ENCODE measurements around the gene LATS2.
"Not testable (repeated sequence)": the region's sequence is repeated elsewhere in the genome, so short reads cannot be mapped to it uniquely, and the experiment has no call there.

The LATS2 gene

DNA sequence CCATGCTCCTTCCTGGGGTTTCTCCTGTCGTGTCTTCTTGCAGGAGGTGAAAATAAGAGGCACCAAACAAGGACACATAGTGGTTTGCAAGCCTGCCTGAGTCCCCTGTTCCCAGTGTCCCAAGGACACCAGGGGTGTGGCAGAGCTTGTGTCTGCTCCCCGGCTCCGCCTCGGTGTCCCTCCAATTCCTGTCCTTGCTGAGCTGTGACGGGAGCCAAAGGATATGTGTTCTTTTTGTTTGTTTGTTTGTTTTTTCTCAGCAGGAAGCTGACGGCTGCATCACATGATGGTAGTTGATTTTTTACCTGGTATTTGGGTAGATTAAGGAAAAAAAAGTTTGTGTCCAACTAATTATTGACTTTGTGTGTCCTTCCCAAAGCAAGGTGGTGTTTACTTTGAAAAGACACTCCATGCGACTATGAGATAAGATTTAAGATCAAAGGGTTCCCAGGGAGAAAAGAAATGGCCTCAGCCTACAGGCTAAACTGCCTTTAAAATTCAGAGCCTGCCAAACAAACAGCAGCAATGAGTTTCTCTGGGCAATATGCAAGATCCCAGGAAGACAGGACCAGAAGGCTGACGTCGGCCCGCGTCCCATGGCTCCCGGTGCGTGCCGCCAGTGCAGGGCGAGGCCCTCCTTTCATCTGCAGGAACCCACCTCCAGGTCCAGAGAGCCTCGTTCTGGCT, 108.0 kb downstream of the LATS2 start:
- no peak for DNase-seq

DNA sequence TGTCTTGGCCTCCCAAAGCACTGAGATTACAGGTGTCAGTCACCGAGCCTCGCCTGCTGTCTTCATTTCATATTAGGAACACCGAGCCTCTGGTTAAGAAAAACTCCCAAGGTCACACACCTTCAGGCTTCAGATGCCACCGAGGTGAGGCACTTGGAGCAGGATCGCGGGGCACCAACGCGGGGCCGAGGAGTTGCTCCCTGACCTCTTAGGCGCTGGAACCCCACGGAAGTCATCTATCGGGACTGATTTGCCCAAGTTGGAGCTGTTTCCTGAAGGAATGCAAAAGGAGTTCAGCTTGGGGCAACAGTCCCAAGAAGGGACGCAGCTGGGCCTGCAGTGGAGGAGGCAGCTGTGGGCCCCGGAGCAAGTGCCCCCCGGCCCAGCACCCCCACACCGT, 108.5 kb downstream of the LATS2 start:
- DNase-seq, result no peak

DNA sequence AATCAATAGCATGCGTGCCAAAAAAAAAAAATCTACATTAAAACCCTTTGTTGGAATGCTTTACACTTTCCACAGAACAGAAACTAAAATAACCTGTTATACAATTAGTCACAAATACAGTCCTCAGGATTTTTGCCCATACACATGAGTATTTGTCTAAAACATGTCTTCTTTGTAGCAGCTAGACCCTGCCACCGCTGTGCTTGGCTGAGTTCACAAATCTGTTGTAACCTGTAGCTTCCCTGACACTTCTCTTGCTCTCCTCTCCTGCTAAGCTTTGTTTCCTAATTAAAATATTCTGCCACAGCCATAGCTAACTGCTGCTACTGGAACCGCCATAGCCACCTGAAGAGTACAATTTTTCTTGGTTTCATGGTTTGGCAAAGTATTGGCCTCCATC, 113.4 kb downstream of the LATS2 start:
- DNase-seq, result not testable (repeated sequence)

DNA sequence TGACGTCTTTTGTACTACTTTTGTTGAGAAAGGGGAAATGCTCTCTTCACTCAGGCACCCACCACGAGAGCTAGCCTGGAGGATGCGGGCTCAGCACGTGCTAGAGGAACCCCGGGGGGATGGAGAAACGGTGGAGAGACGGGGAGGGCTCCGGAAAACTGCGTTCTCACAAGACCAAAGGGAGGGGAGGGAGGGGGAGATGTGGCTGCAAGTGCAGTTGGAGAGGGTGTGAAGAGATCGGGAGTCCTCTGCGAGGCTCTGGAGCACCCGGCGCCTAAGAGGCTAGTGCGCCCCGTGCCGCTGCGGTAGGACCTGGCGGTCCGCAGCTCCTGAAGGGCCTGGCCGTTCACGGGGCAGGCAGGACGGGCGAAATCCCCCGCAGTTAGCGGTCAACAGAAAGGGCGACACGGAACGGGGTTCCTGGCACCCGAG, 115.4 kb downstream of the LATS2 start:
- DNase-seq, result peak; percentile 91 to 93

DNA sequence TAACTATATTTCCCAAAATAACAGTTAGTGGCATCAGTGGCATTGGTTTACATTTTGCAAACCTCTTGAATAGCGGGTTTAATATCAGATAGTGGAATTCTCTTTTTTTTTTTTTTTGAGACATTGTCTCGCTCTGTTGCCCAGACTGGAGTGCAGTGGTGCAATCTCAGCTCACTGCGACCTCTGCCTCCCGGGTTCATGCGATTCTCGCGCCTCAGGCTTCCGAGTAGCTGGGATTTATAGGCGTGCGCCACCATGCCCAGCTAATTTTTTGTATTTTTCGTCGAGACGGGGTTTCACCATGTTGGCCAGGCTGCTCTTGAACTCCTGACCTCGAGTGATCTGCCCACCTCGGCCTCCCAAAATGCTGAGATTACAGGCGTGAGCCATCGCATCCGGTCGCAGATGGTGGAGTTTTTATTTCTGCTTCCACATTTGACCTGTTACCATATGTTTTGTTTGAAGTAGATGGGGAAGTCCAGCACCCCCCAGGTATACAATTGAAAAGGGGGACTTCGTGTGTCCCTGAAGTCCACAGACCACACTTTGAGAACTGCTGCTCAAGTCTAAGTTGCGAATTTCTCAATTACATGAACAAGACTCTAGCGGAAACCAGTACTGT, 118.3 kb downstream of the LATS2 start:
- DNase-seq, result no peak

DNA sequence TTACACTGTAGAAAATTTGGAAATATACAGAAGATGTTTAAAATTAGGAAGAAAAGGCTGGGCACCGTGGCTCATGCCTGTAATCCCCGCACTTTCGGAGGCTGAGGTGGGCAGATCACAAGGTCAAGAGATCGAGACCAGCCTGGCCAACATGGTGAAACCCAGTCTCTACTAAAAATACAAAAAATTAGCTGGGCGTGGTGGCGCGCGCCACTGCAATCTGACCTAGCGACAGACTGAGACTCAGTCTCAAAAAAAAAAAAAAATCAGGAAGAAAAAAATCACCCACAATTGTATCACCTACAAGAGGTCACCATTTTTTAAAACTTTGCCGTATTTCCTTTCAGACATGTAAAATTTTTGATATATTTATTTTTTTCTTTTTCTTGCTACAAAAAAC, 120.9 kb downstream of the LATS2 start:
- DNase-seq, result not testable (repeated sequence)

DNA sequence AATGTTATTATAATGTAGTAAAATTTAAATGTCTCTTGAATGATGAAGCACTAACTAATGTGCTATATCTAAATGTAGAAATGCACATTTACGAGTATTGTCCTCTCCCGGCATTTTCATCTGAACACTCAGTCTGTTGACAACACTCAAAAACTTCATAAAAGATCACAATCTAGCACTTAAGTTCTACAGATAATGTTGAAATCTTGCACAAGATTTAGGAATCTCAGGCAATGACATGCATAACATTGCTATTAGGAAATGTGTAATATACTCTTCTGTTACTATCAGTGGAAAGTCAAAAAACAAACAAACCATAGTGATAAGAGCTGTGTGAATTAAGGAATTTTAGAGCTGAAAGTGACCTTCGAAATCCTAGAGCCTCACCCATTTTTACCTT, 121.3 kb downstream of the LATS2 start:
- DNase-seq, result no peak

DNA sequence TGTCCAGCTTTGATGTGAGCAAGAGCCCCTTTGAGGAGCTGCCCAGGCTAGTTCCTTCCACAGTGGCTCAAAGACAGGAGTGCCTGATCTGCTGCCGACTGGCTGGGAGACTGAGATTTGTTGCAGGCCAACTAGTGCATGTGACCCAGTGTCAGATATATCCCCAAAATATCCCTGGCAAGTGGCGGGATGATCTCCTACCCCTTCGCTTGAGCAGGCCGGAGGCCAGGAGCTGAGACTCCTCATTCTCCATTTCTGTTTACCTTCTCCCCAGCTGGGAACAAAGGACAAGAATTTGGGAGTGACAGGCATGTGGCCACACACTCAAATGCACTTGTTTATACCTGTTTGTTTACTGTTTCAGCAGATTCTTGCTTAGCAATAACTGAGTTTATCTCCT, 121.7 kb downstream of the LATS2 start:
- no peak for DNase-seq

DNA sequence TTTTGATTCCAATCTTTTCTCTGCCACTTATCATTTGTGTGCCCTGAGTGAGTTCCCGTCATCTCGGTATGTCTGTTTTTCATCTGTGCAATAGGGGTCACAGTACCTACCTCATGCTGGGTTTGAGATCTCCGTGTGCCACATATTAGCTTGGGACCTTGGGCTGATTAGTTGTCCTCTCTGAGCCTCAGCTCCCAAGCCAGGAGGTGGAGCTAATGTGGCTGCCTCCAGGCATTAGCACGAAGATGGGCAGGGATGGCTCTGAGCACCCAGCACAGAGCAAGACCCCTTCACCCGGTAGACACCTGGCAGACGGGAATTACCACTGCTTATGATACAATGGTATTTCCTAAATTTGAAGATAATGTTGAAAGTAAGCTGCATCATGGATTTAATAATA, 123.1 kb downstream of the LATS2 start:
- no peak for DNase-seq

DNA sequence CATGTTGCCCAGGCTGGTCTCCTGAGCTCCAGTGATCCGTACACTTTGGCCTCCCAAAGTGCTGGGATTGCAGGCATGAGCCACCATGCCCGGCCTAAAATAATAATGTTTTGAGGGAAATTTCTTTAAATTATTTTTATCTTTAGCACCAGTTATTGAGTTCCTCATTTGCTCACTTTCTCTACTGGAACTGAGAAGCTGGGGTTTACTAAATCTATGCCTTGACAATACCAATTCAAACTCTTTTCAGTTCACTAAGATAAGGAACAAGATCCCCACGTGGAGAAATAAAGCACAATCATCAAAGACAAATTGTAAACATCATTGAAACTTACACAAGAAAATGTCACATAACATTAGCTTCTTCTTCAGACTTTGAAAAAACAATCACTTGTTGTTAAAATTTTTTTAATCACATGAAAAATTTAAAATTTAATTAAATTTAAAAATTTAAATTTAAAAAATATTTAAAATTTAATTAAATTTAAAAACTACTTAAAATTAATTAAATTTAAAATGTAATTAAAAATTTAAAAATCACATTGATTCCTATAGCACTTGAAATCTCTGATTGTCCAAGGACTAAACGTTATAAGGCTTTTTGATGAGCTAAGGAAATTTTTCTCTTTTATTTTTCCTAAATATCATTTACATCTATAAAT, 133.7 kb downstream of the LATS2 start:
- DNase-seq, result peak in 1 of 2 experiments; percentile 13

DNA sequence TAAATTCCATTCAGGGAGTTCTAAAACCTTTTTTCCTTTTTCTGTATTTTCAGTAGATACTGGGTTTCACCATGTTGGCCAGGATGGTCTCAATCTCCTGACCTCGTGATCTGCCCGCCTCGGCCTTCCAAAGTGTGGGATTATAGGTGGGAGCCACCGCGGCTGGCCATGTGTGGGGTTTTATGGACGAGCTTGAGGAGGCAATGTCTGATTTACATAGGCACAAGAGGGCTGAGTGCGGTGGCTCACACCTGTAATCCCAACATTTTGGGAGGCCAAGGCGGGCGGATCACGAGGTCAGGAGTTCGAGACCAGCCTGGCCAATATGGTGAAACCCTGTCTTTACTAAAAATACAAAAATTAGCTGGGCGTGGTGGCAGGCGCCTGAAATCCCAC, 136.0 kb downstream of the LATS2 start:
- DNase-seq, result not testable (repeated sequence)

DNA sequence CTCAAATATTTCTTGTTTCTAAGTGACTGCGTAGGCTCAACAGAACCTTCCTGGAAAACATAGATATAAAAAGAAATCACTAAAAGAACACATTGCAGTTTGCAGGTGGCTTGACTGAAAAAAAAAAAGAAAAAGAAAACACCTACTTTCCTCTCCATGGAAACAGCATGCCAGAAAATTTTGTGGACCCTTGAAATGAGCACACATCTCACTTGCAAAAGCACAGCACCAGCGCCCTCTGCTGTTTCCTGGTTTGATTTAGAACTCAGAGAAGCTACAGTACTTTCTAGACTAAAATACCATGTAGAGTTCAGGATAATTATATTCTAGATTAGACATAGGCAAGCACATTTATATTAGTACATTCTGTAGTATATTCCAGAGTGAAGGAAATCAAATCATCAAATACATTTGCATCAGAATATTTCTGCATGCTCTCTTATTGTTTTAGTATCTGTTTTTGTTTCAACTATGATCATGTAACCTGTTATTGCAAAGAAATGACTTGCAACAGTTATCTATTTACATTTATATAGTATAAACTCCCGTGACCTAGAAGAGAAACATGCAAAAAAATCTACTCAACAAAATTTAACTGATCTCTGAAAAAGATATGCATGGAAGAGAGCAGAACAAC, 136.5 kb downstream of the LATS2 start:
- DNase-seq, result peak; percentile 53 to 57

DNA sequence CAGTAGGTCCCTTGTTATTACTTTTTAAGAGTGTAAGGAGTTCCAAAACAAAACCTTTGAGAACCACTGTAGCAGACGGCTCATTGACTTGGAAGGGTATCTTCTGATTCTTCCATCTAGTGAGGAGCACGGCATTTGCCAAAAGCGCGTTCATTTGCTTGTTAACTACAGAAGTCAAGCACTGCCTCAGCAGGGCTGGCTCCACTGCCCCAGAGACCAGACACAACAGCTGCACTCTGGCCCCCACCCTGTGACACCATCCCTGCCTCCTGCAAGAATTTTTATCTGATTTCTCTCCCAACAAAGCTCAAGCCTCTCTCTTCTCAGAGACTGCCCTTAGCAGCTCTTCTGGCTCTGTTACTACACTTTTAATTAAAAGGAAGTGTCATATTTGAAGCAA, 138.1 kb downstream of the LATS2 start:
- DNase-seq, result no peak
